ENCODE measurements around the gene SLX4. TPM values are rescaled to one million over a fixed set of nuclear protein-coding genes. Genes with fewer than 3 reads are reported as not detected.

The SLX4 gene
- total and polyA plus RNA-seq, 2 donors = 2.0 to 2.9 TPM

DNA sequence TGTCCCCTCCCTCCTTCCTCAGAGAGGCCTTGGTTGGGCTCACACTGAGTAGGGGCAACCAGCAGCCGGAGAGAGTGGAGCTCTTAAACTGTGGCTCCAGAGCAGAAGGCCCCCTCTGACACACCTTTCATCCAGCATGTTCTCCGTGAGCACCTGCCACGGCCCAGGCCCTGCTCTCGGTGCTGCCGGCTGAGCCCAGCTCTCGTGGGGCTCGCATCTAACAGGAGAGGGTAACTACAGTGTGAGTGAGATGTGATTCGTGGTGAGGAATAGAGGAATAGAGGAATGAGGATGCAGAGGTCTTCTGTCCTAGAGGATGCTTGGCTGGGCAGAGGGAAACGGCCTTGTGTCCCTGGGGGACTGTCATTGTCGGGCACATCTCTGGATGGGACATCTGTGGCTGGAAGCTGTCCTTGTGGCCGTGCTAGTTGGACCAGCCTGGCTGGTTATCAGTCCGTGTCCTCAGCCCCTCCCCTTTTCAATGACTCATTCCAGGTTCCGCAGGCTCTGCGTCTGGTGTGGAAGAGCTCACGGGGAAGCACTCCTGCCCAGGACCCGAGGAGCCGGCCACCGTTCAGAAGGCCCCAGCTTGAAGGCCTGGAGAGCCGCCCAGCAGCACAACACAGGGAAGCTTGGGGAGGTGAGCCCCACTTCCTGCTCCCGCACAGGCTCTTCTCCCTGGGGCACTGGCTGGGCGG, 31.1 kb upstream of the SLX4 start:
- no peak overlapping the region for H3K4me3 ChIP-seq (ENCODE audit: low read length in 2 of 2)
- DNase-seq (ENCODE audit: low read depth in 6 of 9, low spot score in 9 of 9) = no peak
- 96% methylated on average over 21 of the region's 21 CpGs for WGBS
- no peak overlapping the region for H3K27ac ChIP-seq (ENCODE audit: low read depth in 1 of 2, low read length in 1 of 2)
- peaks cover 5 to 6% of the 10 kb centered on the region in 2 donors for H3K4me1 ChIP-seq (ENCODE audit: control insufficient read depth in 2 of 2, insufficient read depth in 2 of 2, low read length in 2 of 2)
- H3K9me3 ChIP-seq (ENCODE audit: control insufficient read depth in 2 of 2, insufficient read depth in 1 of 2, low read length in 1 of 2) = no peaks in the 10 kb centered on the region
- peaks cover 40 to 42% of the 10 kb centered on the region in 2 donors for H3K36me3 ChIP-seq (ENCODE audit: control insufficient read depth in 2 of 2, insufficient read depth in 2 of 2, low read length in 1 of 2)
- H3K27me3 ChIP-seq (ENCODE audit: control insufficient read depth in 2 of 2, insufficient read depth in 1 of 2, low read length in 1 of 2) = no peaks in the 10 kb centered on the region

DNA sequence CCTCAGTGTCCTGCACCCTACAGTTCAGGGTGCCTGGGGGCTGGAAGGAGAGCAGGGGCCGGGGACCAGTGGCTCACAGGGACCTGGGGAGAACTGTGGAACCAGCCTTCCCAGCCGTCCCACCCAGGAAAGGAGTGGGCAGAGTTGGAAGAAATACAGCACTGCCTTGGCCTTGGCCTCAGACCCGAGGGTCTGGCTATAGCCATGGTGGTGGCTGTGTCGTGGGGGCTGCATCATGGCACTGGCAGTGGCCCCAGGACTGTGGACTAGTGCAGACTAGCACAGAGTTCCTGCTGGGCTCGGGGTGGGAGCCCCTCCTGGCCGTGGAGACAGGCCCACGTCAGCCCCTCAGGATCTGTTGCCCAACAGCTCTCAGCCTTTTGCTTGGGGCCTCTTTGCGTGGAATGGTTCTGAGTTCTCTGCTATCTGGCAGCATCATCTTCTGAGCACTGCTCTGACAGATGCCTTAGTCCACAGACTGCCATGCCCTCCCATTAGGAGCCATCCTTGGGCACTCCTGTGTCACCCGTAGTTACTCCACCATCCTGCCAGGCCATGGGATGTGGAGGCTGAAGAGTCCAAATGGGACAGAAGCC, 30.5 kb upstream of the SLX4 start:
- H3K27me3 ChIP-seq (ENCODE audit: control insufficient read depth in 2 of 2, insufficient read depth in 1 of 2, low read length in 1 of 2) = no peaks in the 10 kb centered on the region
- WGBS = 98% methylated on average over 9 of the region's 9 CpGs
- H3K9me3 ChIP-seq (ENCODE audit: control insufficient read depth in 2 of 2, insufficient read depth in 1 of 2, low read length in 1 of 2) = no peaks in the 10 kb centered on the region
- no peak overlapping the region for H3K27ac ChIP-seq (ENCODE audit: low read depth in 1 of 2, low read length in 1 of 2)
- no peak overlapping the region for H3K4me3 ChIP-seq (ENCODE audit: low read length in 2 of 2)
- H3K4me1 ChIP-seq (ENCODE audit: control insufficient read depth in 2 of 2, insufficient read depth in 2 of 2, low read length in 2 of 2) = peaks cover 11 to 12% of the 10 kb centered on the region in 2 donors
- no peak for DNase-seq (ENCODE audit: low read depth in 6 of 9, low spot score in 9 of 9)
- H3K36me3 ChIP-seq (ENCODE audit: control insufficient read depth in 2 of 2, insufficient read depth in 2 of 2, low read length in 1 of 2) = peaks cover 39 to 41% of the 10 kb centered on the region in 2 donors

DNA sequence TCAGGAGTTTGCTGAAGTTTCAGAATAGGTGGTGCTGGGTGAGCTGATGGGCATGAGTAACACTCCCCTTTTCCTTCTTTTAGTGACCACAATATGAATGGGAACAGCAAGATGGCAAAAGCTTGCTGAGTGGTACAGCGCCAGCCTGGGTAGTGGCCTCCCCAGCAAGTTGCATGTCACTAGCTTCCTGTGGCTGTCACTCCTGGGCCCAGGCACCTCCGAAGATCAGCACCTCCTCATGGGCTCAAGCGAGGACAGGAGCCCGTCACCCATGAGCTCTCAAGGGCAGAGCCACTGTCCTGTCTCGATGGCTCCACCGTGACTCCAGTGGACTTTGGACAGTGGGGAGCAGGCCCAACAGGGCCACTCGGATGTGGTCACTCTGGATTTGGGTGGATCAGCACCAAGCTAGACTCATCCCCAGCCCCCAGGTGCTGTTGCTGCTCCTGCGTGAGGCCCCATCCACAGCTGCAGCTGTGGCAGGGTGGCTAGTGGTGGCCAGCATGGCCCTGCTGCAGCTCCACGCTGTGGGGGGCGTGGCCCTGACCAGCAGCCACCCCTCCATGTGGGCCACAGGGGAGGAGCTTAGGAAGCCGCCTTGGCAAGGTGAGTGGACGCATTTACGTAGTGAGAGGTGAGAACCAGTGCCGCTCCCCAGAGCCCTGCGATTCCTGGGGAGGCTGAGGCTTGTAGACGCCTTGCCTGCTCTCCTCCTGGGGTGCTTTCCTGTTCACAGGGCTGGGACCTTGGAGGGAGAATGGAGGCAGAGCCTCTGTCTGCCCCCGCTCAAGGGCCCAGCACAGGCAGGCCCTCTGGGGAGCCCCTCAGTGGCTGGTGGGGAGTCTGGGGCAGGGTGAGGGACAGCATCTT, 29.5 kb upstream of the SLX4 start:
- H3K27ac ChIP-seq (ENCODE audit: low read depth in 1 of 2, low read length in 1 of 2) = no peak overlapping the region
- 98% methylated on average over 17 of the region's 17 CpGs for WGBS
- no peak overlapping the region for H3K4me3 ChIP-seq (ENCODE audit: low read length in 2 of 2)
- peaks cover 34 to 37% of the 10 kb centered on the region in 2 donors for H3K36me3 ChIP-seq (ENCODE audit: control insufficient read depth in 2 of 2, insufficient read depth in 2 of 2, low read length in 1 of 2)
- H3K4me1 ChIP-seq (ENCODE audit: control insufficient read depth in 2 of 2, insufficient read depth in 2 of 2, low read length in 2 of 2) = peaks cover 12 to 16% of the 10 kb centered on the region in 2 donors
- H3K9me3 ChIP-seq (ENCODE audit: control insufficient read depth in 2 of 2, insufficient read depth in 1 of 2, low read length in 1 of 2) = no peaks in the 10 kb centered on the region
- no peak for DNase-seq (ENCODE audit: low read depth in 6 of 9, low spot score in 9 of 9)
- no peaks in the 10 kb centered on the region for H3K27me3 ChIP-seq (ENCODE audit: control insufficient read depth in 2 of 2, insufficient read depth in 1 of 2, low read length in 1 of 2)

DNA sequence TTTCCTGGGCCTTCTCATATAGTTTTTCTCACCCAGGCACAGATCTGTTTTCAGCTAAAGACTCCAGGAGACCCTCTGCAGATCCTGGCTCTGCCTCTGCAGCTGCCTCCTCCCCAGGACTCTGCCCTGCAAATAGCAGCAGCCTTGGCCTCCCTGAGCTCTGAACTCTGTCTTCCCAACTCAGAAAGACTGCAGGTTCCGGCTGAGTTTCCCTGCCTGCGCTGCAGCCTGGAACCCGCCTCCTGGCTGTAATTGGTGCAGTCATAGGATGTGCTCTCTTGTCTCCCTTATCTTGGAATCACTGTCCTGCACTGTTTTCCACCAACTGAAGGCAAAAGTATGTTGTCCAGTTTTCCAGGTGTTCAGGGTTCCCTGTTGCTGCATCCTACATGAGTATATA, 28.8 kb upstream of the SLX4 start:
- Histone ChIP-seq H3K9me3 (ENCODE audit: control insufficient read depth in 2 of 2, insufficient read depth in 1 of 2, low read length in 1 of 2) (no peaks in the 10 kb centered on the region), H3K27ac (ENCODE audit: low read depth in 1 of 2, low read length in 1 of 2) (no peak overlapping the region), H3K27me3 (ENCODE audit: control insufficient read depth in 2 of 2, insufficient read depth in 1 of 2, low read length in 1 of 2) (no peaks in the 10 kb centered on the region), H3K4me1 (ENCODE audit: control insufficient read depth in 2 of 2, insufficient read depth in 2 of 2, low read length in 2 of 2) (peaks cover 12 to 13% of the 10 kb centered on the region in 2 donors), H3K4me3 (ENCODE audit: low read length in 2 of 2) (no peak overlapping the region), H3K36me3 (ENCODE audit: control insufficient read depth in 2 of 2, insufficient read depth in 2 of 2, low read length in 1 of 2) (peaks cover 31 to 32% of the 10 kb centered on the region in 2 donors)
- WGBS = 98% methylated on average over 3 of the region's 3 CpGs
- DNase-seq (ENCODE audit: low read depth in 6 of 9, low spot score in 9 of 9) = no peak

DNA sequence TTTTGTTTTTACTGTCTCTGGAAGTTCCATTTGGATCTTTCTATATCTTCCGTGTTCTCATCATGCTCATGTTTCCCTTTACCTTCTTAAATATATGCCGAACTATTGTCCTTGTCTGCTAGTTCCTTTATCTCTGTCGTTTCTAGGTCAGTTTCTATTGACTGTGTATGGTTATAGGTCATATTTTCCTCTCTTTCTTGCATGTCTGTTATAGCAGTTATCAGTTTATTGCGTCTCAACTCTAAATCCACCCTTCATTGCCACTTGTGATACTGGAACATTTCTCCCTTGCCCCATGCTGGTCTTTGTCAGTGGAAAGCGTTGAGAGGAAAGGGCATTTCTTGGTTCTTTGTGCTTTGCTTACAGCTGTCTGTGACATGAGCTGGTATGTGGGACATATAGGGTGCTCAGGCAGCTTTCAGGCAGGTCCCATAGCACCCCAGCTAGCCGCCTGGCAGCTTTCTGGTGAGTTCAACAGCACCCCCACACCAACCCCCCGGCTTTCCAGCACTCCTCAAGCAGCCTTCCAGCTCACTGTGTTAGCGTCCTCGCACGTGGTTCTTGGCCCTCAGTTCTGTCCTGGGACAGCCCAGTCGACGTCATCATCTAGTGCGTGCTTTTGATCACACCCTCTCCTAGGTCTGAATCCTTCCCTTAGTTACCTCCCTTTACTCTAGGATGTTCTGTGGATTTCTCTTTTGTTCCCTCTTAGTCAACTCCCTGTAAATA, 27.7 kb upstream of the SLX4 start:
- Histone ChIP-seq H3K4me3 (ENCODE audit: low read length in 2 of 2) (no peak overlapping the region), H3K27me3 (ENCODE audit: control insufficient read depth in 2 of 2, insufficient read depth in 1 of 2, low read length in 1 of 2) (no peaks in the 10 kb centered on the region), H3K4me1 (ENCODE audit: control insufficient read depth in 2 of 2, insufficient read depth in 2 of 2, low read length in 2 of 2) (peaks cover 12 to 13% of the 10 kb centered on the region in 2 donors), H3K36me3 (ENCODE audit: control insufficient read depth in 2 of 2, insufficient read depth in 2 of 2, low read length in 1 of 2) (peaks cover 30 to 31% of the 10 kb centered on the region in 2 donors), H3K27ac (ENCODE audit: low read depth in 1 of 2, low read length in 1 of 2) (no peak overlapping the region), H3K9me3 (ENCODE audit: control insufficient read depth in 2 of 2, insufficient read depth in 1 of 2, low read length in 1 of 2) (no peaks in the 10 kb centered on the region)
- WGBS = 98% methylated on average over 13 of the region's 13 CpGs
- DNase-seq (ENCODE audit: low read depth in 6 of 9, low spot score in 9 of 9) = no peak

DNA sequence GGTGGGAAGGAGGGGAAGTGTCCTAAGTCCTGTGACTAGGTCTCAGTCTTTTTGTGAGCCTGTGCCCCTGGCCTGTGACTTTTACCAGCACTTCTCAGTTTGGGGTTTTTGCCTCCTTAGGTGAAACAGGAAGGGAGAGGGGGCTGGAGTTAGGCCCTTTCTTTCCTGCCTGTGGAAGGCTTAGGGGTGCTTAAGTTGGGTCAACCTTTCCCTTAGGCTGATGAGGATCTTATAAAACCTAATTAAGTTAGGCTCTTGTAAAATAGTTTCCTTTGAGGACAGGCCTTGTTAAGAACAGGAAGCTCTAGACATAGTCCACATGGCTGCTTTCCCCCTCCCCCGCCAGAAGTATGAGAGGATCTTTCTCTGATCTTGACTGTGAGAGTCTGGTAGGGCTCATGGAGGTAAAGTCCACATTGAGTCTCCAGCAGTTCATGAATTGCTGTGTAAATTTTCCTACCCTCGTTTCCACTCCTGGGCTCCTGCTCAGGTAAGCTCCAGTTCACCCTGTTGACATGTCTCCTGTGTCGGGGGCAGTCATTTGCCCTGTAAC, 26.0 kb upstream of the SLX4 start:
- Histone ChIP-seq H3K36me3 (ENCODE audit: control insufficient read depth in 2 of 2, insufficient read depth in 2 of 2, low read length in 1 of 2) (peaks cover 21% of the 10 kb centered on the region in 2 donors), H3K4me3 (ENCODE audit: low read length in 2 of 2) (no peak overlapping the region), H3K27ac (ENCODE audit: low read depth in 1 of 2, low read length in 1 of 2) (peak overlapping the region; percentile 75 to 79), H3K27me3 (ENCODE audit: control insufficient read depth in 2 of 2, insufficient read depth in 1 of 2, low read length in 1 of 2) (no peaks in the 10 kb centered on the region), H3K4me1 (ENCODE audit: control insufficient read depth in 2 of 2, insufficient read depth in 2 of 2, low read length in 2 of 2) (peaks cover 12 to 13% of the 10 kb centered on the region in 2 donors), H3K9me3 (ENCODE audit: control insufficient read depth in 2 of 2, insufficient read depth in 1 of 2, low read length in 1 of 2) (no peaks in the 10 kb centered on the region)
- WGBS = 64% methylated on average over 3 of the region's 3 CpGs
- DNase-seq (ENCODE audit: low read depth in 6 of 9, low spot score in 9 of 9) = peak in 6 of 9 donors; percentile 39 to 80 (median 49)

DNA sequence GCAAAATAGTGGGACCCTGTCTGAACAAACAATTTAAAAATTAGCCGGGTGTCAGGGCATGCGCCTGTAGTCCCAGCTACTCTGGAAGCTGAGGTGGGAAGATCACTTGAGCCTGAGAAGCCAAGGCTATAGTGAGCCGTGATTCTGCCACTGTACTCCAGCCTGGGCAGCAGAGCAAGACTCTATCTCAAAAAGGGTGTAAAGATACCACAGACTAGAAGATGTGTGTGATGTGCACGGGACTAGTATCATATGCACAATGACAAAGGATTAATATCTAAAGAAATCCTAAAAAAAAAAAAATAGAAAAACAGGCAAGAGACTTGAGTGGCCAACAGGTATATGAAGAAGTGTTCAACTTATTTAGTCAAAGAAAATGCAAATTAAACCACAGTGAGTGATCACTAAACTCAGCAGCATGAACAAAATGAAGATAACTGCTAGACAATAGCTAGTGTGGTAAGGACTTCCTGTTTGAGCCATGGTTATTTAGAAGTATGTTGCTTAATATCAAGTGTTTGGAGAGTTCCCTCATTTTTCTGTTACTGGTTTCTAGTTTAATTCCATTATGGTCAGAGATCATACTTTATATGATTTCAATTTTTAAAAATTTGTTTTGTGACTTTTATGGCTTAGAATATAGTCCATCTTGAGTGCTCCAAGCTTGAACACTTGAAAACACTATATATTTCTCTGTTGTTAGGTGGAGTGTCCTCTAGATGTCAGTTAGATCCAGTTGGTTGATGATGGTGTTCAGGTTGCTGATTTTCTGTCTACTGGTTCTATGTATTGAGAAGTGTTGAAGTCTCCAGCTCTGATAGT, 14.7 kb upstream of the SLX4 start:
- H3K9me3 ChIP-seq (ENCODE audit: control insufficient read depth in 2 of 2, insufficient read depth in 1 of 2, low read length in 1 of 2) = no peaks in the 10 kb centered on the region
- no peak overlapping the region for H3K4me3 ChIP-seq (ENCODE audit: low read length in 2 of 2)
- WGBS = 87% methylated on average over 4 of the region's 4 CpGs
- H3K4me1 ChIP-seq (ENCODE audit: control insufficient read depth in 2 of 2, insufficient read depth in 2 of 2, low read length in 2 of 2) = peaks cover 3 to 14% of the 10 kb centered on the region in 2 donors
- peak in 3 of 9 donors; percentile 16 to 53 (median 27) for DNase-seq (ENCODE audit: low read depth in 6 of 9, low spot score in 9 of 9)
- no peaks in the 10 kb centered on the region for H3K27me3 ChIP-seq (ENCODE audit: control insufficient read depth in 2 of 2, insufficient read depth in 1 of 2, low read length in 1 of 2)
- no peaks in the 10 kb centered on the region for H3K36me3 ChIP-seq (ENCODE audit: control insufficient read depth in 2 of 2, insufficient read depth in 2 of 2, low read length in 1 of 2)
- H3K27ac ChIP-seq (ENCODE audit: low read depth in 1 of 2, low read length in 1 of 2) = peak overlapping the region; percentile 49 to 68

DNA sequence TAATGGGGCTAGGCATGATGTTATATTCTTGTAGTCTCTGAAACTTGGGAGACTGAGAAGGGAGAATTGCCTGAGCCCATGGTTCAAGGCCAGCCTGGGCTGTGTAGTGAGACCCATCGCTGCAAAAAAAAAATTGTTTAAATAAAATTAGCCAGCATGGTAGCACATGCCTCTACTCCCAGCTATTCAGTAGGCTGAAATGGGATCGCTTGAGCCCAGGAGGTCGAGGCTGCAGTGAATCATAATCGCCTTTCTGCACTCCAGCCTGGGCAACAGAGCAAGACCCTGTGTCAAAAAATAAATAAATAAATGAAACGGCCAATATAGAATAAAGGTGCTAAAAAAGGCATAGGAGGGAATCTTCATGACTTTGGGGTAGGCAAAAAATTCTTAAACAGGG, 13.9 kb upstream of the SLX4 start:
- no peak for DNase-seq (ENCODE audit: low read depth in 6 of 9, low spot score in 9 of 9)
- H3K4me1 ChIP-seq (ENCODE audit: control insufficient read depth in 2 of 2, insufficient read depth in 2 of 2, low read length in 2 of 2) = peaks cover 3 to 14% of the 10 kb centered on the region in 2 donors
- H3K36me3 ChIP-seq (ENCODE audit: control insufficient read depth in 2 of 2, insufficient read depth in 2 of 2, low read length in 1 of 2) = no peaks in the 10 kb centered on the region
- no peaks in the 10 kb centered on the region for H3K27me3 ChIP-seq (ENCODE audit: control insufficient read depth in 2 of 2, insufficient read depth in 1 of 2, low read length in 1 of 2)
- H3K4me3 ChIP-seq (ENCODE audit: low read length in 2 of 2) = no peak overlapping the region
- H3K9me3 ChIP-seq (ENCODE audit: control insufficient read depth in 2 of 2, insufficient read depth in 1 of 2, low read length in 1 of 2) = no peaks in the 10 kb centered on the region
- 98% methylated on average over 5 of the region's 5 CpGs for WGBS
- H3K27ac ChIP-seq (ENCODE audit: low read depth in 1 of 2, low read length in 1 of 2) = no peak overlapping the region
